DOHH2 (cell line): ENCODE data around the gene FSTL1.

Source experiments
- EZH2phosphoT487 ChIP-seq: fragments of 200-600 bp; sonication (generic); IDR thresholded peaks from 2 replicates; pipeline ENCODE4 v1.6.1; 2017; ENCODE audit warnings: borderline replicate concordance, mild to moderate bottlenecking, antibody characterized with exemption, low read length, moderate library complexity, mixed read lengths
- TF ChIP-seq, protein P1 (sequence below): fragments of 200-600 bp; sonication (generic); IDR thresholded peaks from one replicate; pipeline ENCODE4 v1.5.1; 2014; ENCODE audit warnings: antibody characterized with exemption, mild to moderate bottlenecking, low read depth, low read length; ENCODE audit not compliant: poor library complexity, severe bottlenecking

DNA sequence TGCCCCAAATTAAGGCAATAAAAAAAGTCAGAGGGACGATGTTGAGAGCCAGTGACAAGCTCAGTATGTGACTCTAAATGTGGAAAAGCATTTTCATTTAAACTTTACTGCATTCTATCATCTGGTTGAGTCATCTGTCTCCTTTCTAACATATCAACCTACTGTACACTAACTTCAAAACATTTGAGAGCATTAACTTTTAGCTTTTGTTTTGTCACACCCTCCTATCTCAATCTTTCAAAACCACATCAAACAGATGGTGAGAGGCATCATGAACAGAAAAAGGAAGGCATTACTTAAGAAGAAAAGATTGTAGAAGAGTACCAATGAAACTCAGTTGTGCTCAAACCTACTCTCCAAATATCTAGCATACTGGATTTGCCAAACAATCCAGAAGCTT, 106.4 kb downstream of the FSTL1 start:
- TF ChIP-seq, protein P1, sequence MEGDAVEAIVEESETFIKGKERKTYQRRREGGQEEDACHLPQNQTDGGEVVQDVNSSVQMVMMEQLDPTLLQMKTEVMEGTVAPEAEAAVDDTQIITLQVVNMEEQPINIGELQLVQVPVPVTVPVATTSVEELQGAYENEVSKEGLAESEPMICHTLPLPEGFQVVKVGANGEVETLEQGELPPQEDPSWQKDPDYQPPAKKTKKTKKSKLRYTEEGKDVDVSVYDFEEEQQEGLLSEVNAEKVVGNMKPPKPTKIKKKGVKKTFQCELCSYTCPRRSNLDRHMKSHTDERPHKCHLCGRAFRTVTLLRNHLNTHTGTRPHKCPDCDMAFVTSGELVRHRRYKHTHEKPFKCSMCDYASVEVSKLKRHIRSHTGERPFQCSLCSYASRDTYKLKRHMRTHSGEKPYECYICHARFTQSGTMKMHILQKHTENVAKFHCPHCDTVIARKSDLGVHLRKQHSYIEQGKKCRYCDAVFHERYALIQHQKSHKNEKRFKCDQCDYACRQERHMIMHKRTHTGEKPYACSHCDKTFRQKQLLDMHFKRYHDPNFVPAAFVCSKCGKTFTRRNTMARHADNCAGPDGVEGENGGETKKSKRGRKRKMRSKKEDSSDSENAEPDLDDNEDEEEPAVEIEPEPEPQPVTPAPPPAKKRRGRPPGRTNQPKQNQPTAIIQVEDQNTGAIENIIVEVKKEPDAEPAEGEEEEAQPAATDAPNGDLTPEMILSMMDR = no peak
- TF ChIP-seq EZH2phosphoT487 = no peak
